Measurements from ENCODE around the gene MRPL58.
"Not testable (repeated sequence)": the region's sequence is repeated elsewhere in the genome, so short reads cannot be mapped to it uniquely, and the experiment has no call there.

The MRPL58 gene

GRCh38 chr17:74987418-74987908, 25.0 kb upstream of the MRPL58 start, which contains the start of gene CDR2L:
Gene CDR2L, plus strand, starts transcription at chr17:74987632. Its CDS starts 412 bp downstream, at chr17:74988044.
- DNase-seq (ENCODE audit: low spot score): peak; percentile 98

DNA sequence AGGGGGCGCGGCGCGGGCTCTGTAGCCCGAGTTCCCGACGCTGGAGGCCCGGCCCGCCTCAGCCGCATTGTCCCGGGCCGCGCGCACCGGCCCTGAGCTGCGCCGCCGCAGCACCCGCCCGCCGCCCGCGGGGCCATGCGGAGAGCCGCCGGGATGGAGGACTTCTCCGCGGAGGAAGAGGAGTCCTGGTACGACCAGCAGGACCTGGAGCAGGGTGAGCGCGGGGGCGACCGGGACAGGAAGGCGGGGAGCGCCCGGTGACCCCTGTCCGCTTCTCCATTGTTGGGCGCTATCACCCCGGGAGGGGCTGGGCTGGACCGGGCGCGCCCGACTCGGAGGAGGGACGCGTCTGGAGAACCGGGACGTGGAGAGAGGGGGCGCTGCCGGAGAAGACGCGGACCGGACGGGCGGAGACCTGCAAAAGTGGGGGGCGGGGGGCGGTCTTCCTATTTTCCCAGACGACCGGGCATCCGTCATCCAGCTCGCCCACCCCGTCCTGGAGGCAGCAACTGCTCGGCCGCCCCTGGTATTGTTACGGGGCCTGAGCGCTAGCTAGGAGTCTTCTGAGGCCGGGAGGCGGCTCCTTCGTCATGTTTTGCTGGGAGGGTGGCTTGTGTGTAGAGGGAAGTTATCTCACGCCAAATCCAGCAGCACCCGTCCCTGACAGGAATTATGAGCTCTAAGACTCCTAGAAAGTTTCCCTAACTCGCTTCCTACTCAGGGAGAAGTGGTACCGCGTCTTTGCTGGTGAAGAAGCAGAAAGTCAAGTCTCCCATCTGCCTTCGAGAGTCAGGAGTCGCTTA, 24.4 kb upstream of the MRPL58 start:
- peak; percentile 82 for DNase-seq (ENCODE audit: low spot score)

GRCh38 chr17:74990581-74991105, 21.8 kb upstream of the MRPL58 start:
- no peak for DNase-seq (ENCODE audit: low spot score)

- no peak for DNase-seq (ENCODE audit: low spot score)
These were observed 20.2 kb upstream of the MRPL58 start for GRCh38 chr17:74992223-74992622.

DNA sequence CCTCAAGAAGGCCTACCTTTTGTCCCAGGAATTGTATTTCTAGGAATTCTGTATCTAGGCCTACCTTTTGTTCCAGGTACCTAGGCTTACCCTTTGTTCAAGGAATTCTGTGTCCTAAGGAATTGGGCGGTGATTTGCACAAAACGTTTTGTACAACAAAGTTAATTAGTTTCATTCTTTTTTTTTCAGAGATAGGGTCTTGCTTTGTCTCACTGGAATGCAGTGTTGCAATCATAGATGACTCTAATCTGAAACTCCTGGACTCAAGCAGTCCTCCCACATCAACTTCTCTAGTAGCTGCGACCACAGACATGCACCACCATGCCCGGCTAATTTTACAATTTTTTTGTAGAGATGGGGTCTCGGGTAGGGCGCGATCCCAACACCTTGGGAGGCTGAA, 18.0 kb upstream of the MRPL58 start:
- DNase-seq (ENCODE audit: low spot score): no peak

- DNase-seq (ENCODE audit: low spot score): no peak
These were observed 16.6 kb upstream of the MRPL58 start for GRCh38 chr17:74995847-74996246.

- no peak for DNase-seq (ENCODE audit: low spot score)
These were observed 13.7 kb upstream of the MRPL58 start for GRCh38 chr17:74998783-74999182.

GRCh38 chr17:74999523-74999922, 12.9 kb upstream of the MRPL58 start:
- no peak for DNase-seq (ENCODE audit: low spot score)

GRCh38 chr17:75001915-75002843, 10.3 kb upstream of the MRPL58 start:
- DNase-seq (ENCODE audit: low spot score): no peak

- DNase-seq (ENCODE audit: low spot score): no peak
These were observed 9.2 kb upstream of the MRPL58 start for GRCh38 chr17:75003070-75003956.

DNA sequence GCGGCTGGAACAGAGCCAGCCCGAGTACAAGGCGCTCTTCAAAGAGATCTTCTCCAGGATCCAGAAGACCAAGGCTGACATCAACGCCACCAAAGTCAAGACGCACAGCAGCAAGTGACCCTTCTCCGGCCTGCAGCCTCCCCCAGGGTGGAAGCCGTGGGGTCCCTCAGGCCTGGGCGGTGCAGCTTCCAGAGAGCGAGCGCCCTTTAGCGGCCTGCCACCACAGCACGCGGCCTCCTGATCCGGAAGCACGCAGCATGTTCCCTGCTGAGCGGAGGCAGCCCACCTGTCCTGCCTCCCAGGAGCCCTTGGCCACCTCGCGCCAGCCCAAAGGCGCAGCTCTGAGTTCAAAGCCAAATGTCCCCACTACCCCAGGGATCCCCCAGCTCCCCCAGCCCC, 8.5 kb upstream of the MRPL58 start:
- DNase-seq (ENCODE audit: low spot score): no peak

DNA sequence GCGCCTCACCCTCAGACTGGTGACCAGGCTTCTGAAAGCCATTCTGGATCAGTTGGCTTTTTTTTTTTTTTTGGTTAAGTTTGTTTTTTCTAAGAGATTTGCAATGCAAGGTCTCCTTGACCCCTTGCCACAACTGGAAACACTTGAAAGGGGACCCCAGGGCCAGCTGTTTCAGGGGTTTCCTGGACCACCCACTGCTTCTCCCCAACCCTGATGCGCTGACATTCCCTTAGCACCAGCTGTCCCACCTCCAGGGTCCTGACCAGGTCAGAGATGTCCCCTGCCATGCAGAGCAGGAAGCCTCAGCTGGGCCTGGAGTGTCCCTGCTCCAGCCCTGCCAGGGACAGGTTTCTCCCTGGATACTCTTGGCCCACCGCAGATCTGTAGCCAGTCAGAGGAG, 8.1 kb upstream of the MRPL58 start:
- no peak for DNase-seq (ENCODE audit: low spot score)

- DNase-seq (ENCODE audit: low spot score): no peak
These were observed 7.2 kb upstream of the MRPL58 start for GRCh38 chr17:75005291-75005690.

- not testable (repeated sequence) for DNase-seq (ENCODE audit: low spot score)
These were observed 6.4 kb upstream of the MRPL58 start for GRCh38 chr17:75006084-75006483.

DNA sequence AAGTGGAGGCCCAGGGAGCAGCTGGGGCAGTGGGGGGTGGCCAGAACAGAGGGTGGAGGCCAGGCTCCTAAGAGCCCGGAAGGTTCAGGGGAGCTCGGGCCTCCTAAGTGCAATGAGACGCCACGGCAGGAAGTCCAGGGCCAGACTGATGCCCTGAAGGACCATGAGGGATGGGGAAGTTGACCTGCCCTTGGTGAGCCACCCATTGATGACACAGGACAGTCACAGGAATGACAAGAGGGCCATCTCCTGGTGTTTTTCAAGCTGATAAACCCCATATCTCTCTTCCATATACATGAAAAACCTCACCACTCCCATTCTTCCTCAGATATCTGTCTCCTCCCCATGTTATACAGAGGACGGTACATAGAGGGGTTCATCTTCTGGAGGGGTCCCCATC, 5.8 kb upstream of the MRPL58 start:
- DNase-seq (ENCODE audit: low spot score): no peak

- DNase-seq (ENCODE audit: low spot score): no peak
These were observed 4.1 kb upstream of the MRPL58 start for GRCh38 chr17:75008373-75008772.

- DNase-seq (ENCODE audit: low spot score): no peak
These were observed 3.2 kb upstream of the MRPL58 start for GRCh38 chr17:75009139-75009724.

GRCh38 chr17:75010683-75011400, 1.6 kb upstream of the MRPL58 start:
- DNase-seq (ENCODE audit: low spot score): no peak

- DNase-seq (ENCODE audit: low spot score): peak; percentile 88
These were observed 922 bp upstream of the MRPL58 start for GRCh38 chr17:75011401-75012095.

- no peak for DNase-seq (ENCODE audit: low spot score)
These were observed 449 bp upstream of the MRPL58 start for GRCh38 chr17:75012096-75012345.

Data from AG08396 (cell line).